Activated naive CD8-positive, alpha-beta T cell treated with anti-CD3 and anti-CD28 coated beads, Interleukin-2, amount 50 U/mL, for 16 hours (primary cell): Measurements from ENCODE around the gene TMEM208.
A peak's percentile ranks its signal among the peaks of the same experiment; 100 is the strongest.

ENCODE experiments used
- DNase-seq: peaks from one replicate; pipeline ENCODE4 v3.0.0-alpha.2; 2020; ENCODE audit warnings: low read depth, low spot score

TMEM208 gene

GRCh38 chr16:67191995-67192681 is 34.8 kb upstream of the TMEM208 start, which contains the start of gene E2F4:
TSS of gene E2F4 (plus strand) at chr16:67192155. CDS start at chr16:67192228, 73 bp downstream.
- peak; percentile 70 for DNase-seq

DNA sequence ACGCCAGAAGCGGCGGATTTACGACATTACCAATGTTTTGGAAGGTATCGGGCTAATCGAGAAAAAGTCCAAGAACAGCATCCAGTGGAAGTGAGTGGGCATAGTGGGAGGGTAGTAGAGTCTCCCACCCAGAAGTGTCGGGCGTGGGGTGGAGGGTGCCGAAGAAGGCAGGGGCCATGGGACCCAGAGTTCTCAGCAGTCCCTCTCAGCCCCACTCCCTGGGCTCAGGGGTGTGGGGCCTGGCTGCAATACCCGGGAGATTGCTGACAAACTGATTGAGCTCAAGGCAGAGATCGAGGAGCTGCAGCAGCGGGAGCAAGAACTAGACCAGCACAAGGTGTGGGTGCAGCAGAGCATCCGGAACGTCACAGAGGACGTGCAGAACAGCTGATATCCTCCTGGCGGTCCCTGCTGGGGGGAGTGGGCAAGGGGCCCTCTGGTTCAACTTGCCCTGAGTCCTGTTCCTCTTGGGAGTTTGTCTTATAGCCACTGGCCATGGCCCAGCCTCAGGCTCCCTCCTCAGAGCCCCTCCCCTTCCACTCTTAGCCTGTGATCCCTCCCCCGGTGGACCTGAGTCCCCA is 34.1 kb upstream of the TMEM208 start:
- no peak for DNase-seq

- no peak for DNase-seq
Observed at GRCh38 chr16:67193536-67193935, 33.4 kb upstream of the TMEM208 start.

DNA sequence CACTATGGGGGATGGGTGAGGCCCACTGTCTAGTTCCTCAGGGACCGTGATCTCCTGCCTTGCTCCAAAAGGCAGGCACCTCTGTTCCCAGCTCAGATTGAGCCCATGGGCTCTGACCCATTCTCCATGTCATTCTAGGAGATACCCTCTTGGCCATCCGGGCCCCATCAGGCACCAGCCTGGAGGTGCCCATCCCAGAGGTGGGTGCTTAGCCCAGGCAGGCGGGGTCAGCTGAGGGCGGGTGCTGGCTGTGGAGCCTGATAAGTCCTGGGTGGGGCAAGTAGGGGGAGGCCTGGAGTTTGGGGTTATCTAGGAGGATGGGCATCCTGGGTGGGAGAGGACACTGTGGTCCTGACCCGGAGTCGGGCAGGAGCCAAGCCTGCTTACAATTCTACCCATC is 32.7 kb upstream of the TMEM208 start:
- DNase-seq, result no peak

- DNase-seq, result no peak
Observed at GRCh38 chr16:67195676-67196075, 31.3 kb upstream of the TMEM208 start.

- no peak for DNase-seq
Observed at GRCh38 chr16:67196881-67197280, 30.0 kb upstream of the TMEM208 start.

GRCh38 chr16:67197704-67198103 is 29.2 kb upstream of the TMEM208 start:
- no peak for DNase-seq

- DNase-seq, result no peak
Observed at GRCh38 chr16:67198238-67198734, 28.6 kb upstream of the TMEM208 start.

- no peak for DNase-seq
Observed at GRCh38 chr16:67199011-67199807, 27.7 kb upstream of the TMEM208 start, which contains the start of gene ELMO3. TSS of gene ELMO3 (plus strand) at chr16:67199131. CDS start at chr16:67199327, 196 bp downstream.

DNA sequence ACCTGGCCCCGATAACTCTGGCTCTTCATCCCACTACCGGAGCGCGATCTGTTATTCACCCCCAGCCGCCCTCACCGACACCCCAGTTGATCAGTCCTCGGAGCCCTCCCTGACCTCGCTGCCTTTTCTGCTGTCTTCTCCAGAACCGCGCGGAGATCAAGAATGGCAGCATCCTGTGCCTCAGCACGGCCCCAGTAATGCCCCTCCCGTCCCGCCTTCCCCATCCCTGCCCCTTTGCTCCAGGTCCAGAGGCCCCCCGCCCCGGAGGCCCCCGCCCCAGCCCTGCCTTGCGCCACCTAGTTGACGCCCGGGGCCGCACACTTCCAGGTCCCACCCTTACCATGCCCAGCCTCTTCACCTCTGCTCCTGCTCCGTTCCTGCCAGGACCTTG is 27.1 kb upstream of the TMEM208 start:
- DNase-seq, result no peak

GRCh38 chr16:67200491-67200890 is 26.4 kb upstream of the TMEM208 start:
- no peak for DNase-seq

DNA sequence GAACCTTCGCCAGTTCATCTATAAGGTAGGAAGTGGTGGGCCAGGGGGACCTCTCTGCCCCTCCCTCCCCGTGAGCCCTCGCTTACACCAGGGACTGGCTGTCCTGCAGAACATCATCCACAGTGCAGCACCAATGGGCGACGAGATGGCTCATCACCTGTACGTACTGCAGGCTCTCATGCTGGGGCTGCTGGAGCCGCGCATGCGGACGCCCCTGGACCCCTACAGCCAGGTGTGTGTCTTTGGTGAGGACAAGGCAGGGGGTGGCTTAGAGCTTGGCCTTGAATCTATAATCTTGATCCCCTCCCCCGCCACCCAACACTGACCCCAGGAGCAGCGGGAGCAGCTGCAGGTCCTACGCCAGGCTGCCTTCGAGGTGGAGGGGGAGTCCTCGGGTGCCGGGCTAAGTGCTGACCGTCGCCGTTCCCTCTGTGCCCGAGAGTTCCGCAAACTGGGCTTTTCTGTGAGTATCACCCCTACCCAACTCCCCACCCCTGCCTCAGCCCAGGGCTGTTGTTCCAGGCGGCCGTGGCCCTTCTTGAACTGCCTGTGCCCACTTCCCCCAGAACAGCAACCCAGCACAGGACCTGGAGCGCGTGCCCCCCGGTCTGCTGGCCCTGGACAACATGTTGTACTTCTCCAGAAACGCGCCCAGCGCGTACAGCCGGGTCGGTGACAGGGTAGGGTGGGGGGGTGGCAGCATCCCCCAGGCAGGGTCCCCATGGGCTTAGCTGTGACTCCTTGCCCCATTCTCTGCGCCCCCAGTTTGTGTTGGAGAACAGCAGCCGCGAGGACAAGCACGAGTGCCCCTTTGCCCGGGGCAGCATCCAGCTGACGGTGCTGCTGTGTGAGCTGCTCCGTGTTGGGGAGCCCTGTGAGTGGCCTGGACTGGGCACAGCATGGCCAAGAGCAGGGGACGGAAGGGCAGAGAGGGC is 25.3 kb upstream of the TMEM208 start:
- no peak for DNase-seq

DNA sequence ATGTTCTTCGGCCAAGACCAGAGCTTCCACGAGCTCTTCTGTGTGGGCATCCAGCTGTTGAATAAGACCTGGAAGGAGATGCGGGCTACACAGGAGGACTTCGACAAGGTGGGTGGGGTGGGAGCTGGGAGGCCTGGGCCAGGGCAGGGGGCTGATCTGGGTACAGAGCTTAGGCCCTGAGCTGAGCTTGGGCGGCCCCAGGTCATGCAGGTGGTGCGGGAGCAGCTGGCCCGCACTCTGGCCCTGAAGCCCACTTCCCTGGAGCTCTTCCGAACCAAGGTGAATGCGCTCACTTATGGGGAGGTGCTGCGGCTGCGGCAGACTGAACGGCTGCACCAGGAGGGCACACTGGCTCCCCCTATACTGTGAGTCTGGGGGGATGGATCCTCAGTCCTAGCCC is 24.5 kb upstream of the TMEM208 start:
- no peak for DNase-seq

GRCh38 chr16:67202956-67203493 is 23.9 kb upstream of the TMEM208 start:
- no peak for DNase-seq

GRCh38 chr16:67204076-67204475 is 22.9 kb upstream of the TMEM208 start:
- DNase-seq, result no peak

GRCh38 chr16:67206129-67206837 is 20.6 kb upstream of the TMEM208 start:
- DNase-seq, result no peak

GRCh38 chr16:67206838-67207248 is 20.1 kb upstream of the TMEM208 start:
- no peak for DNase-seq

DNA sequence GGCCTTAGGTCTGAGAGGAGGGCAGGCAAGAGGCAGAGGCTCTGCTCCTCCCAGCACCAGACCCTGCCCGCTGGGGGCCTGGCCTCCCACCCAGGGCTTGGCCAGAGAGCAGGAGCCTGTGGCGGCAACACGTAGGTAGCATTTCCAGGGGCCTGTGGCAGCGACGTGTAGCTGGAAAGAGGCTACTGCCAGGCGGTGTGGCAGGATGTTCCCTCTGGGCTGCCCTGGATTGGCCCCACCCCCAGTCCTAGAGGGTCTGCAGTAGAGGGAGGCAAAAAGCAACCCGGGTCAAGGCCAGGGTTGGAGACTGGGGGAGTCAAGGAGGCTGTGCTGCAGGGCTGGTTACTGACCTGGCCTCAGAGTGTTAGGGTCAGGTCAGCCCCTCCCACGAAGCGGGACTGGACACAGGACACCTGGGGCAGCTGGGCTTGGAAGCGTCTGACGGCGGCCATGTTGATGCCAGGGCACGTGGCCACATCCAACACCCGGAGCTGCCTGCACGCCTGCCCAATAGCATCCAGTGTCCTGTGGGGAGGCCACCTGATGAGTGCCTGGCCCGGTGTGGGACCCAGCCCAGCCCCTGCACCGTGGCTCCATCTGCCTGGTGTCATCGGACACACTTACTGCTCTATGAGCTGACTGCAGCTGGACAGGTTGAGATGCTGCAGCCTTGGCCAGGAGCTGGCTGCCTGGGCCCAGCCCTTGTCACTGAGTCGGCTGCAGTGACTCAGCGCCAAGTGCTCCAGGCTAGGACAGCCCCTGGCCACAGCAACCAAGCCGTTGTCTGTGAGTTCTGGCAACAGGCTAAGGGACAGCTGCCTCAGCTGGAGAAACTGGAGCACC is 19.5 kb upstream of the TMEM208 start:
- no peak for DNase-seq

- DNase-seq, result no peak
Observed at GRCh38 chr16:67208154-67208896, 18.6 kb upstream of the TMEM208 start.
